ENCODE measurements around the gene CFDP1.

CFDP1 gene

DNA sequence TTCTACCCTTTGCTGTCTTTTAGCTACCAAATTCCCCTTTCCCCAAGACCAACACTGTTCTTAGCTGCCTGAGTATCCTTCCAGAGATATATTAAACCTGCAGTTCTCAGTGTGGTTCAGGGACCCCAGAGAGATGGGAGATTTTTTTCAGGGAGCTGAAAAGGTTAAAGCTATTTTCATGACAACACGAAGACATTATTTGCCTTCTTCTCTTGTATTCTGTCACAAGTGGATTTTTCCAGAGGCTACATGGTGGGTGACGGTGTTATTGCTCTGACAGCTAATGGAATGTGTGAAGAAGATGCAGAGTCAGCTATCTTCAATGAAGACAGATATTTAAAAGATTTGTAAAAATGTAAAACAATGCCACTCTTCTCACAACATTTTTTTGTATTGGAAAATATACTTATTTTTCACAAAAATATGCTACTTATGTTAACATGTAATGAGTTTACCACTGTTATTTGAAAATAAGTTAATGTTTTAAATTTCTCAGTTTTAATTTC lies 69.0 kb downstream of the CFDP1 start:
- H3K9me3 ChIP-seq (ENCODE audit: insufficient read depth, low read length, severe bottlenecking) = no peaks in the 10 kb centered on the region
- H3K27me3 ChIP-seq (ENCODE audit: insufficient read depth, low read length, poor library complexity) = no peaks in the 10 kb centered on the region
- H3K36me3 ChIP-seq (ENCODE audit: insufficient read depth, low read length) = peaks cover 12% of the 10 kb centered on the region
- DNase-seq (no peak), ATAC-seq (ENCODE audit: insufficient read depth, low read depth) (no peak)
- TF ChIP-seq, protein P1, sequence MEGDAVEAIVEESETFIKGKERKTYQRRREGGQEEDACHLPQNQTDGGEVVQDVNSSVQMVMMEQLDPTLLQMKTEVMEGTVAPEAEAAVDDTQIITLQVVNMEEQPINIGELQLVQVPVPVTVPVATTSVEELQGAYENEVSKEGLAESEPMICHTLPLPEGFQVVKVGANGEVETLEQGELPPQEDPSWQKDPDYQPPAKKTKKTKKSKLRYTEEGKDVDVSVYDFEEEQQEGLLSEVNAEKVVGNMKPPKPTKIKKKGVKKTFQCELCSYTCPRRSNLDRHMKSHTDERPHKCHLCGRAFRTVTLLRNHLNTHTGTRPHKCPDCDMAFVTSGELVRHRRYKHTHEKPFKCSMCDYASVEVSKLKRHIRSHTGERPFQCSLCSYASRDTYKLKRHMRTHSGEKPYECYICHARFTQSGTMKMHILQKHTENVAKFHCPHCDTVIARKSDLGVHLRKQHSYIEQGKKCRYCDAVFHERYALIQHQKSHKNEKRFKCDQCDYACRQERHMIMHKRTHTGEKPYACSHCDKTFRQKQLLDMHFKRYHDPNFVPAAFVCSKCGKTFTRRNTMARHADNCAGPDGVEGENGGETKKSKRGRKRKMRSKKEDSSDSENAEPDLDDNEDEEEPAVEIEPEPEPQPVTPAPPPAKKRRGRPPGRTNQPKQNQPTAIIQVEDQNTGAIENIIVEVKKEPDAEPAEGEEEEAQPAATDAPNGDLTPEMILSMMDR (IDR thresholded peaks at IDR 0.05; ENCODE audit: borderline replicate concordance, extremely low read depth, low read length, poor library complexity, severe bottlenecking) = no peak
- no peak for TF ChIP-seq EZH2 (IDR thresholded peaks at IDR 0.05; ENCODE audit: borderline replicate concordance, low read depth, low read length, severe bottlenecking)
- H3K4me1 ChIP-seq (ENCODE audit: insufficient read depth, low read length) = no peaks in the 10 kb centered on the region
- H4K20me1 ChIP-seq (ENCODE audit: insufficient read depth, low read length) = no peaks in the 10 kb centered on the region
- no peak overlapping the region for H3K4me3 ChIP-seq (ENCODE audit: low read depth in 1 of 2, low read length in 2 of 2)
- H3K4me2 ChIP-seq (ENCODE audit: insufficient read depth, low read length) = no peak overlapping the region
- H3K27ac ChIP-seq (ENCODE audit: low read length) = no peak overlapping the region
- H2AFZ ChIP-seq (ENCODE audit: low read depth, low read length) = no peak overlapping the region
- H3K9ac ChIP-seq (ENCODE audit: low read depth, low read length) = no peak overlapping the region
- H3K79me2 ChIP-seq (ENCODE audit: insufficient read depth, low read length) = no peaks in the 10 kb centered on the region

DNA sequence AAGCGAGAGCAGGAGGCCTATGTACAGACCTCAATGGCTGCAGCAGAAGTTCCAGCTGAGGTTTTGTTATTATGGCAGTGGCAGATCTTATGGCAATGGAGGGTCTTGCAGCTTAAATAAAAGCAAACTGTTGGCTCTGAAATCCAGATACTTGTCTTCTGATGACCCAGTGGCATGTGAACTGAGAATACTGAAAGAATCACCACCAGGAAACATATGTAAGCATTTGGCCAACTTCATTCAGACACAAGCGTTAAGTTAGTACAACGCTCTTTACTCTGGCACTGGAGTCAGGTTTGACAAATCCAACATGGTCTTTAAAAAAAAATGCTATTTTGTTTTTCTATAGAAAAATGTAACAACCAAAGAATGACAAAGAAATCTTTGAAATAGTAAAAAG lies 70.5 kb downstream of the CFDP1 start:
- H3K4me3 ChIP-seq (ENCODE audit: low read depth in 1 of 2, low read length in 2 of 2) = no peak overlapping the region
- H2AFZ ChIP-seq (ENCODE audit: low read depth, low read length) = no peak overlapping the region
- no peaks in the 10 kb centered on the region for H3K4me1 ChIP-seq (ENCODE audit: insufficient read depth, low read length)
- no peak for ATAC-seq (ENCODE audit: insufficient read depth, low read depth)
- no peaks in the 10 kb centered on the region for H3K27me3 ChIP-seq (ENCODE audit: insufficient read depth, low read length, poor library complexity)
- no peak overlapping the region for H3K9ac ChIP-seq (ENCODE audit: low read depth, low read length)
- no peak overlapping the region for H3K4me2 ChIP-seq (ENCODE audit: insufficient read depth, low read length)
- DNase-seq = no peak
- no peak overlapping the region for H3K27ac ChIP-seq (ENCODE audit: low read length)
- no peaks in the 10 kb centered on the region for H3K79me2 ChIP-seq (ENCODE audit: insufficient read depth, low read length)
- H4K20me1 ChIP-seq (ENCODE audit: insufficient read depth, low read length) = no peaks in the 10 kb centered on the region
- peaks cover 11% of the 10 kb centered on the region for H3K36me3 ChIP-seq (ENCODE audit: insufficient read depth, low read length)
- no peaks in the 10 kb centered on the region for H3K9me3 ChIP-seq (ENCODE audit: insufficient read depth, low read length, severe bottlenecking)
- no peak for TF ChIP-seq EZH2 (IDR thresholded peaks at IDR 0.05; ENCODE audit: borderline replicate concordance, low read depth, low read length, severe bottlenecking)
- TF ChIP-seq, protein P1 (IDR thresholded peaks at IDR 0.05; ENCODE audit: borderline replicate concordance, extremely low read depth, low read length, poor library complexity, severe bottlenecking) = no peak

DNA sequence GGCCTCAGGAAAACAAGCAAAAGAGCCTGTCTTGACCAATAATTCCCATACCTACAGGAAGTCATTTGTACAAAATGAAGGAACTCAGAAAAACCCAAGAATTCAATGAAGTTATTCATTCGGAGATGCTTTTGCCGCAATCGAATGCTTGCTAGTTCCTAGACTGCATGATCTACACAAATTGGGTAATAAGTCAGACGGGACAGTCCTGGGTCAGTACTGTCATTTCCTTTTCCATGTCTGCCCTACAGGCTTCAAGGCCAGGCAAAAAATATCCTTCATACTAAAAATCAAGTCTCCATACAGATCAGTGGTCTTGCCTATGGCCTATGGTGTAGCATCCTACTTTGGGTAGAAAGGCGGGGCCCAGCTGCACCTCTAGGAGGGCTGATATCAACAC lies 71.4 kb downstream of the CFDP1 start:
- no peak for DNase-seq
- H3K9ac ChIP-seq (ENCODE audit: low read depth, low read length) = no peak overlapping the region
- H3K36me3 ChIP-seq (ENCODE audit: insufficient read depth, low read length) = peaks cover 5% of the 10 kb centered on the region
- TF ChIP-seq, protein P1 (IDR thresholded peaks at IDR 0.05; ENCODE audit: borderline replicate concordance, extremely low read depth, low read length, poor library complexity, severe bottlenecking) = no peak
- TF ChIP-seq EZH2 (IDR thresholded peaks at IDR 0.05; ENCODE audit: borderline replicate concordance, low read depth, low read length, severe bottlenecking) = no peak
- no peak overlapping the region for H2AFZ ChIP-seq (ENCODE audit: low read depth, low read length)
- ATAC-seq (ENCODE audit: insufficient read depth, low read depth) = no peak
- no peaks in the 10 kb centered on the region for H4K20me1 ChIP-seq (ENCODE audit: insufficient read depth, low read length)
- no peak overlapping the region for H3K4me2 ChIP-seq (ENCODE audit: insufficient read depth, low read length)
- H3K9me3 ChIP-seq (ENCODE audit: insufficient read depth, low read length, severe bottlenecking) = no peaks in the 10 kb centered on the region
- no peaks in the 10 kb centered on the region for H3K79me2 ChIP-seq (ENCODE audit: insufficient read depth, low read length)
- H3K27me3 ChIP-seq (ENCODE audit: insufficient read depth, low read length, poor library complexity) = no peaks in the 10 kb centered on the region
- no peak overlapping the region for H3K27ac ChIP-seq (ENCODE audit: low read length)
- H3K4me3 ChIP-seq (ENCODE audit: low read depth in 1 of 2, low read length in 2 of 2) = no peak overlapping the region
- H3K4me1 ChIP-seq (ENCODE audit: insufficient read depth, low read length) = no peaks in the 10 kb centered on the region

DNA sequence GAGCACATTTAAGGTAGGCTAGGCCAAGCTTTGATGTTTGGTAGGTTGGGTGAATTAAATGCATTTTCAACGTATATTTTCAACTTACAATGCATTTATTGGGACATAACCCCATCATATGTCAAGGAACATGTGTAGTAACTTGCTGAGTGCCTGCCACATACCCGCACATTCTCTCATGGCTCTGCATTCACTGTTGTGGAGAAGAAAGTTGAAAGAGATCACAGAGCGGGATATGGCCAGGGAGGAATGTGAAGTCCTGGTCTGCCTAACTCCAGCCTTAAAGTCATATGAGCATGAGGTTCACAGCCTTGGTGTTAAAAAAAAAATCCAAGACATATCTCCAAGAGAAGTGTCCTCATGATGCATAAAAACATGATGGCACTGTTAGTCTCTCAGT lies 79.1 kb downstream of the CFDP1 start:
- Histone ChIP-seq H3K4me3 (ENCODE audit: low read depth in 1 of 2, low read length in 2 of 2) (no peak overlapping the region), H3K9me3 (ENCODE audit: insufficient read depth, low read length, severe bottlenecking) (no peaks in the 10 kb centered on the region), H3K27me3 (ENCODE audit: insufficient read depth, low read length, poor library complexity) (no peaks in the 10 kb centered on the region), H3K36me3 (ENCODE audit: insufficient read depth, low read length) (peaks cover 4% of the 10 kb centered on the region; the same call in 1 of the 2 replicates), H3K4me2 (ENCODE audit: insufficient read depth, low read length) (no peak overlapping the region), H3K79me2 (ENCODE audit: insufficient read depth, low read length) (no peaks in the 10 kb centered on the region), H4K20me1 (ENCODE audit: insufficient read depth, low read length) (no peaks in the 10 kb centered on the region), H3K27ac (ENCODE audit: low read length) (no peak overlapping the region), H3K4me1 (ENCODE audit: insufficient read depth, low read length) (no peaks in the 10 kb centered on the region), H3K9ac (ENCODE audit: low read depth, low read length) (no peak overlapping the region), H2AFZ (ENCODE audit: low read depth, low read length) (no peak overlapping the region)
- DNase-seq (no peak), ATAC-seq (ENCODE audit: insufficient read depth, low read depth) (no peak)
- TF ChIP-seq EZH2 (IDR thresholded peaks at IDR 0.05; ENCODE audit: borderline replicate concordance, low read depth, low read length, severe bottlenecking) = no peak
- TF ChIP-seq, protein P1 (IDR thresholded peaks at IDR 0.05; ENCODE audit: borderline replicate concordance, extremely low read depth, low read length, poor library complexity, severe bottlenecking) = no peak
